Choroid plexus epithelial cell (primary cell): Measurements from ENCODE around the gene FYTTD1.

Source experiments
- DNase-seq: peaks from one replicate; pipeline ENCODE4 v3.0.0-alpha.2; 2010; ENCODE audit warnings: low read depth
- H3K4me3 ChIP-seq: 2 replicates; pipeline ENCODE4 v1.5.1; 2011; ENCODE audit warnings: low read depth, mild to moderate bottlenecking, control low read depth, low read length, moderate library complexity
- TF ChIP-seq, protein P1 (sequence below): conservative IDR thresholded peaks from 2 replicates; pipeline ENCODE4 v1.5.1; 2011; ENCODE audit warnings: low read depth, mild to moderate bottlenecking, control low read depth, inconsistent platforms, low read length, moderate library complexity

Gene FYTTD1

DNA sequence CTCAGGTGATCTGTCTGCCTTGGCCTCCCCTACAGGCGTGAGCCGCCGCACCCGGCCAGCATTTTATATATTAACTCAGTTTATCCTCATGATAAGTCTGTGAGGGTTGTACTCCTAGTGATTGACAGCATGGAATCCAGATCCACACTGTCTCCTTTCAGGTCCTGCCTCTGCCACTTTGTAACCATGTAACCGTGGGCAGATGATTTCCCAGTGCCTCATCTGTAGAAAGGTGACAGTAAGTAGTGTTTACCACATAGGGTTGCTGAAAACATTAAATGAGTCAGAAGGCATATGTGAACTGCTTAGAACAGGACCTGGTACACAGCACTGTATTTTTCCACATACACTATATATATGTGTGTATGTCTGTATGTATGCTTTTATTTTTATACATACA is 2.4 kb downstream of the FYTTD1 start:
- no peak for DNase-seq

GRCh38 chr3:197753263-197753662 is 3.6 kb downstream of the FYTTD1 start:
- TF ChIP-seq, protein P1, sequence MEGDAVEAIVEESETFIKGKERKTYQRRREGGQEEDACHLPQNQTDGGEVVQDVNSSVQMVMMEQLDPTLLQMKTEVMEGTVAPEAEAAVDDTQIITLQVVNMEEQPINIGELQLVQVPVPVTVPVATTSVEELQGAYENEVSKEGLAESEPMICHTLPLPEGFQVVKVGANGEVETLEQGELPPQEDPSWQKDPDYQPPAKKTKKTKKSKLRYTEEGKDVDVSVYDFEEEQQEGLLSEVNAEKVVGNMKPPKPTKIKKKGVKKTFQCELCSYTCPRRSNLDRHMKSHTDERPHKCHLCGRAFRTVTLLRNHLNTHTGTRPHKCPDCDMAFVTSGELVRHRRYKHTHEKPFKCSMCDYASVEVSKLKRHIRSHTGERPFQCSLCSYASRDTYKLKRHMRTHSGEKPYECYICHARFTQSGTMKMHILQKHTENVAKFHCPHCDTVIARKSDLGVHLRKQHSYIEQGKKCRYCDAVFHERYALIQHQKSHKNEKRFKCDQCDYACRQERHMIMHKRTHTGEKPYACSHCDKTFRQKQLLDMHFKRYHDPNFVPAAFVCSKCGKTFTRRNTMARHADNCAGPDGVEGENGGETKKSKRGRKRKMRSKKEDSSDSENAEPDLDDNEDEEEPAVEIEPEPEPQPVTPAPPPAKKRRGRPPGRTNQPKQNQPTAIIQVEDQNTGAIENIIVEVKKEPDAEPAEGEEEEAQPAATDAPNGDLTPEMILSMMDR: peak; percentile 21
- no peak overlapping the region for H3K4me3 ChIP-seq
- DNase-seq: peak; percentile 29

More for the DNA sequence above, 2.4 kb downstream of the FYTTD1 start:
- TF ChIP-seq, protein P1: no peak
- H3K4me3 ChIP-seq: no peak overlapping the region

GRCh38 chr3:197756704-197757103 is 7.0 kb downstream of the FYTTD1 start:
- no peak for DNase-seq
- no peak overlapping the region for H3K4me3 ChIP-seq
- TF ChIP-seq, protein P1: no peak

- TF ChIP-seq, protein P1: no peak
- no peak overlapping the region for H3K4me3 ChIP-seq
Observed at GRCh38 chr3:197758512-197758911, 8.8 kb downstream of the FYTTD1 start.

GRCh38 chr3:197761784-197762183 is 12.1 kb downstream of the FYTTD1 start:
- DNase-seq: no peak
- TF ChIP-seq, protein P1: no peak
- no peak overlapping the region for H3K4me3 ChIP-seq

More at GRCh38 chr3:197758512-197758911, 8.8 kb downstream of the FYTTD1 start:
- DNase-seq: no peak

GRCh38 chr3:197775317-197775716 is 25.6 kb downstream of the FYTTD1 start:
- H3K4me3 ChIP-seq: no peak overlapping the region
- DNase-seq: no peak
- TF ChIP-seq, protein P1: no peak

GRCh38 chr3:197782230-197782629 is 32.5 kb downstream of the FYTTD1 start:
- no peak overlapping the region for H3K4me3 ChIP-seq
- DNase-seq: no peak
- TF ChIP-seq, protein P1: no peak
